SJCRH30 (cell line): ENCODE measurements around the gene SLC1A5. TPM values are rescaled to one million over a fixed set of nuclear protein-coding genes. Genes with fewer than 3 reads are reported as not detected.
"Not testable (repeated sequence)": the region's sequence is repeated elsewhere in the genome, so short reads cannot be mapped to it uniquely, and the experiment has no call there.

Experiments
- DNase-seq, 2 experiments: peaks; one replicate each; pipeline ENCODE4 v3.0.0-alpha.2; 2015 to 2020
- H3K27ac ChIP-seq: fragments of 250-450 bp; sonication (Bioruptor Pico); 2 replicates; pipeline ENCODE4 v1.5.1; 2020; ENCODE audit warnings: mild to moderate bottlenecking, moderate library complexity
- H3K27me3 ChIP-seq: fragments of 250-450 bp; sonication (Bioruptor Pico); 2 replicates; pipeline ENCODE4 v1.5.1; 2020; ENCODE audit warnings: mild to moderate bottlenecking, moderate library complexity
- H3K36me3 ChIP-seq: fragments of 250-450 bp; sonication (Bioruptor Pico); 2 replicates; pipeline ENCODE4 v1.5.1; 2020; ENCODE audit warnings: mild to moderate bottlenecking, moderate library complexity
- H3K4me1 ChIP-seq: fragments of 250-450 bp; sonication (Bioruptor Pico); 2 replicates; pipeline ENCODE4 v1.5.1; 2020; ENCODE audit warnings: mild to moderate bottlenecking, moderate library complexity
- H3K4me3 ChIP-seq: fragments of 250-450 bp; sonication (Bioruptor Pico); 2 replicates; pipeline ENCODE4 v1.5.1; 2020; ENCODE audit warnings: mild to moderate bottlenecking, moderate library complexity
- H3K9me3 ChIP-seq: fragments of 250-450 bp; sonication (Bioruptor Pico); replicated peaks from 2 replicates; pipeline ENCODE4 v1.5.1; 2020; ENCODE audit warnings: mild to moderate bottlenecking, moderate library complexity
- total RNA-seq: library from RNA; depleted of rRNA; stranded (reverse); fragments of >200 nt; shearing (Covaris generic); gene quantifications from 2 replicates; pipeline ENCODE4 v1.2.3, GENCODE V29; 2014; rRNA removed

The SLC1A5 gene
- total RNA-seq, result 66.3 and 71.6 TPM in 2 replicates

DNA sequence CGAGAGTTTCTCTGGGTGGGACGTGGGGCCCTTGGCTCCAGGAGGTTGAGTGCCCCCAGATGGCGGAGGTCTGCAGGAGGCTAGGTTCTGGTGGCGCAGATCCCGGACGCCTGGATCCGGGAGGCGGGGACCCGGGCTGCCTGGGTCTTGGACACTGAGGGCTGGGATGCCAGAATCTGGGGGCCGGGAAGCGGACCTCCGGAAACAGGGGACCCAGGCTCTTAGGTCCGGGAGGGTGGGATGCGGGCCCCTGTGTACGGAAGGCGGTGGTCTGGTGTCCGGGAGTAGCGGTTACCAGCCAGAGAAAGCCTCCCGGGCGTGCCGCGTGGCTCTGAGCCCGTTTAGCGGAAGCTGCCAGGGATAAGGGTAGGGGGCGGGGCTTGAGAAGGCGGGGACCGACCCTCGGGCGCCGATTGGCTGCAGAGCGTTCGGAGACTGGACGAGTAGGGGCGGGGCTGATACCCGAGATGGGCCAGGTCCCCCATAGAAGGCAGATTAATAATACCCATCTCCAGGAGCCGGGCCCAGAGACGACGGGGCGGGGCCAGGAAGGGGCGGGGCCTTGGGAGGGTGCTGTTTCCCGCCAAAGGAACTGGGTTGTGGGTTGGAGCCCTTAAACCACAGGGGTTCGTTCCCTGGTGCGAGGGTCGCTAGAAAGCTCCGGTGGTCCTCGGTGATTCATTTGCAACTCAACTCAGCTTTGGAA is at the start of gene SLC1A5:
Gene SLC1A5, minus strand, starts transcription at position 333 of the 706 bp plus-strand sequence. CDS start 629 bp downstream, outside the sequence.
- no peaks in the 10 kb centered on the region for H3K9me3 ChIP-seq
- H3K36me3 ChIP-seq, result peaks cover 7% of the 10 kb centered on the region
- DNase-seq, result peak; percentile 97
- H3K4me3 ChIP-seq, result peak within 1 kb of the TSS; percentile 68
- H3K27ac ChIP-seq, result peak within 1 kb of the TSS; percentile 88
- no peaks in the 10 kb centered on the region for H3K27me3 ChIP-seq
- peaks cover 30% of the 10 kb centered on the region for H3K4me1 ChIP-seq

DNA sequence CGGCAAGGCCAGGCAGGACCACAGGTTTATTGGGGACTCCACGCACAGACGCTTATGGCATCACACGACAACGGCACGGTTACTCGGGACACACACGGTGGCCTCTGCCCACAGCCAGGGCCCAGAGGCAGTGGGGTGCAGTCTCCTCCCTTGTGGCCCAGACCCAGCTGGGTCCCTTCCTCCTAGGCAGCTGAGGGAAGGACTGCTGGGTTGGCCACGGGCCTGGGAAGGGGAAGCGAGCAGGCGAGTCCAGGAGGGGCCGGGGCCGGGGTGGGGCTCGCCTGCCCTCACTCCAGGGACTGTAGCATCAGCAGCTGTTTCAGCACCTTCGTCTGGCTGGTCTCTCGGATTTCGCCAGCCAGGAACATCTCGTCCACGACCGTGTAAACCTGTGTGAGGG is 49.8 kb upstream of the SLC1A5 start:
- no peaks in the 10 kb centered on the region for H3K27me3 ChIP-seq
- no peak for DNase-seq
- H3K4me3 ChIP-seq, result no peak overlapping the region
- H3K27ac ChIP-seq, result no peak overlapping the region
- H3K36me3 ChIP-seq, result peaks cover 7% of the 10 kb centered on the region
- no peaks in the 10 kb centered on the region for H3K9me3 ChIP-seq
- no peaks in the 10 kb centered on the region for H3K4me1 ChIP-seq

DNA sequence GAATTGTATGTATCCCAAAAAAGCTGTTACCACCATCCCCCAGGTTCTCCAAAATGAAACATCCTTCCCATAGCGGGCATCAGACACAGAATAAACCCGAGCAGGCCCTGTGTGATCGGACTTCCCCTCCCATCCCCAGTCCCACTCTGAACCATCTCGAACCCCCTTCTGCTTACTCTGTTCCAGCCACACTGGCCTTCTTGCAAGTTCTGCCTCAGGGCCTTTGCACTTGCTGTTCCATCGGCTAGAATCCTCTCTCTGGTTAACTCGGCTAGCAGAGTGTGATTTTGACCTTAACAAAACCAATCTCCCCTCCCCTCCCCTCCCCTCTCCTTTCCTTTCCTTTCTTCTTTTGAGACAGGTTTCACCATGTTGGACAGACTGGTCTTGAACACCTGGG is 46.6 kb upstream of the SLC1A5 start:
- no peaks in the 10 kb centered on the region for H3K27me3 ChIP-seq
- DNase-seq, result no peak
- H3K9me3 ChIP-seq, result peaks cover 8% of the 10 kb centered on the region; the same call in 1 of the 2 replicates
- no peak overlapping the region for H3K4me3 ChIP-seq
- no peaks in the 10 kb centered on the region for H3K4me1 ChIP-seq
- 0 out of 2 replicates have a peak, but pooled peaks cover 3% of the 10 kb centered on the region for H3K36me3 ChIP-seq
- H3K27ac ChIP-seq, result no peak overlapping the region

DNA sequence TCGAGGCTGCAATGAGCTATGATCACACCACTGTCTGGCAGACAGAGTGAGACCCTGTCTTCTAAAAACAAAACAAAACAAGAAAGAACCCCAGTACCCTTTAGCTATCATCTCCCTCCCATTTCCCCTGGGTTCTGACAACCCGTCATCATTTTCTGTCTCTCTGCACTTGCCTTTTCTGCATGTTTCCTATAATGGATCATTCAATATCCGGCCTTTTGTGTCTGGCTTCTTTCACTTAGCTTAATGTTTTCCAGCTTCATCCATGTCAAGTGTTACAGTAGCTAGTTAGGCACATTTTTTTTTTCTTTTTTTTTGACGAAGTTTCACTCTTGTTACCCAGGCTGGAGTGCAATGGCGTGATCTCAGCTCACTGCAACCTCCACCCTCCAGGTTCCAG is 45.7 kb upstream of the SLC1A5 start:
- no peak overlapping the region for H3K4me3 ChIP-seq
- no peak overlapping the region for H3K27ac ChIP-seq
- peaks cover 8% of the 10 kb centered on the region; the same call in 1 of the 2 replicates for H3K9me3 ChIP-seq
- no peaks in the 10 kb centered on the region for H3K36me3 ChIP-seq
- peaks cover 5% of the 10 kb centered on the region; the same call in 1 of the 2 replicates for H3K4me1 ChIP-seq
- no peak for DNase-seq
- H3K27me3 ChIP-seq, result no peaks in the 10 kb centered on the region

GRCh38 chr19:46830864-46831263 is 42.5 kb upstream of the SLC1A5 start:
- H3K27me3 ChIP-seq, result no peaks in the 10 kb centered on the region
- no peak overlapping the region for H3K27ac ChIP-seq
- no peak for DNase-seq

DNA sequence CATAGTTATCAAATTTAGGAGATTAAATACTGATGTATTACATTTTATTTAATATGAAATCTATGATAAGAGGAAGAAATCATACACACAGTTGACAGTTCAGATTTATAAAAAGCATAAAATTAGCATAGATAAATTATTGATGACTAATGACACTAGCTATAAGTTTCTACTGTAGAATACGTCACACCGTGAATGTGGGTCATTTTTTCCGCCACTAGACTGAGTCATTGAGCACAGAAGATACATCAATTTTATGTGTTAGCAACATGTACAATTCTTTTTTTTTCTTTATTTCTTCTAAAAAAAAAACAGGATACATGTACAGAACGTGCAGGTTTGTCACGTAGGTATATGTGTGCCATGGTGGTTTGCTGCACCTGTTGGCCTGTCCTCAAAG is 40.1 kb upstream of the SLC1A5 start:
- Histone ChIP-seq H3K4me1 (peaks cover 20% of the 10 kb centered on the region), H3K27ac (no peak overlapping the region), H3K27me3 (no peaks in the 10 kb centered on the region), H3K36me3 (no peaks in the 10 kb centered on the region), H3K4me3 (no peak overlapping the region), H3K9me3 (peaks cover 8% of the 10 kb centered on the region; the same call in 1 of the 2 replicates)
- DNase-seq, result no peak

More at GRCh38 chr19:46830864-46831263, 42.5 kb upstream of the SLC1A5 start:
- Histone ChIP-seq H3K36me3 (no peaks in the 10 kb centered on the region), H3K9me3 (peaks cover 8% of the 10 kb centered on the region; the same call in 1 of the 2 replicates), H3K4me3 (no peak overlapping the region), H3K4me1 (peaks cover 17% of the 10 kb centered on the region)

DNA sequence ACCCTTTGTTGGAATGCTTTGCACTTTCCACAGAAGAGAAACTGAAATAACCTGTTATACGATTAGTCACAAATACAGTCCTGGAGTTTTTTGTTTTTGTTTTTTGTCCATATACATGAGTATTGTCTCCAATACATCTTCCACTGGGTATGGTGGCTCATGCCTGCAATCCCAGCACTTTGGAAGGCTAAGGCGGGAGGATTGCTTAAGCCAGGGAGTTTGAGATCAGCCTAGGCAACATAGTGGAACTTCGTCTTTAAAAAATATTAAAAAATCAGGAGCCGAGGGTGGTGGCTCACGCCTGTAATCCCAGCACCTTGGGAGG is 37.3 kb upstream of the SLC1A5 start:
- DNase-seq, result no peak
- Histone ChIP-seq H3K4me1 (peaks cover 37% of the 10 kb centered on the region), H3K27me3 (no peaks in the 10 kb centered on the region), H3K9me3 (peaks cover 2% of the 10 kb centered on the region; the same call in 1 of the 2 replicates), H3K27ac (no peak overlapping the region), H3K4me3 (no peak overlapping the region), H3K36me3 (no peaks in the 10 kb centered on the region)

GRCh38 chr19:46824890-46825730 is 36.7 kb upstream of the SLC1A5 start:
- H3K27me3 ChIP-seq, result no peaks in the 10 kb centered on the region
- H3K4me1 ChIP-seq, result peaks cover 41% of the 10 kb centered on the region
- no peak for DNase-seq
- H3K36me3 ChIP-seq, result no peaks in the 10 kb centered on the region
- H3K4me3 ChIP-seq, result no peak overlapping the region
- H3K9me3 ChIP-seq, result no peaks in the 10 kb centered on the region
- H3K27ac ChIP-seq, result no peak overlapping the region

GRCh38 chr19:46823049-46823448 is 34.7 kb upstream of the SLC1A5 start:
- no peaks in the 10 kb centered on the region for H3K27me3 ChIP-seq
- no peak overlapping the region for H3K27ac ChIP-seq
- H3K9me3 ChIP-seq, result no peaks in the 10 kb centered on the region
- DNase-seq, result no peak
- no peak overlapping the region for H3K4me3 ChIP-seq
- no peaks in the 10 kb centered on the region for H3K36me3 ChIP-seq
- H3K4me1 ChIP-seq, result peaks cover 27% of the 10 kb centered on the region

GRCh38 chr19:46822410-46822787 is 34.0 kb upstream of the SLC1A5 start:
- H3K27ac ChIP-seq, DNase-seq, H3K4me3 ChIP-seq, H3K9me3 ChIP-seq, H3K36me3 ChIP-seq, H3K27me3 ChIP-seq: not testable (repeated sequence)
- H3K4me1 ChIP-seq, result peaks cover 27% of the 10 kb centered on the region

- Histone ChIP-seq H3K4me3 (peak overlapping the region; percentile 30; the same call in 1 of the 2 replicates), H3K9me3 (no peaks in the 10 kb centered on the region), H3K27ac (no peak overlapping the region), H3K27me3 (no peaks in the 10 kb centered on the region), H3K36me3 (no peaks in the 10 kb centered on the region), H3K4me1 (peaks cover 24% of the 10 kb centered on the region)
- peak; percentile 78 for DNase-seq
These were observed 33.4 kb upstream of the SLC1A5 start for GRCh38 chr19:46821512-46822409.

DNA sequence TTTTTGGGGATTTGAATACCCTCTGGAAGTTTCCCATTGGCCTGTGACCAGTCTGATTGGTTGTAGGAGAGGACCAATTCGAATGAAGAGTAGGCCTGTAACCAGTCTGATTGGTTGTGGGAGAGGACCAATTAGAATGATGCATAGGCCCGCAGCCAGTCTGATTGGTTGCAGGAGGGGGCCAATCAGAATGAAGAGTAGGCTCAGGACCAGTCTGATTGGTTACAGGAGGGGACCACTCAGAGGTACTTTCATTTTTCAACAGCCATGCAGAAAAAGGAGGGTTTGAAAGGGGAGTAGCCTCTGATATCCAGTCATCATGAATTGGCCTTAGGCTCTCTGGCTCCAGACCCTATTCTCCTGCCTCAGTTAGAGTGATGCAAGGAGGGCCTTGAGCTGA is 30.4 kb upstream of the SLC1A5 start:
- H3K4me1 ChIP-seq, result peaks cover 21% of the 10 kb centered on the region
- DNase-seq, result peak; percentile 41 to 62
- no peaks in the 10 kb centered on the region for H3K36me3 ChIP-seq
- no peak overlapping the region for H3K27ac ChIP-seq
- no peaks in the 10 kb centered on the region for H3K27me3 ChIP-seq
- H3K4me3 ChIP-seq, result no peak overlapping the region
- H3K9me3 ChIP-seq, result no peaks in the 10 kb centered on the region

DNA sequence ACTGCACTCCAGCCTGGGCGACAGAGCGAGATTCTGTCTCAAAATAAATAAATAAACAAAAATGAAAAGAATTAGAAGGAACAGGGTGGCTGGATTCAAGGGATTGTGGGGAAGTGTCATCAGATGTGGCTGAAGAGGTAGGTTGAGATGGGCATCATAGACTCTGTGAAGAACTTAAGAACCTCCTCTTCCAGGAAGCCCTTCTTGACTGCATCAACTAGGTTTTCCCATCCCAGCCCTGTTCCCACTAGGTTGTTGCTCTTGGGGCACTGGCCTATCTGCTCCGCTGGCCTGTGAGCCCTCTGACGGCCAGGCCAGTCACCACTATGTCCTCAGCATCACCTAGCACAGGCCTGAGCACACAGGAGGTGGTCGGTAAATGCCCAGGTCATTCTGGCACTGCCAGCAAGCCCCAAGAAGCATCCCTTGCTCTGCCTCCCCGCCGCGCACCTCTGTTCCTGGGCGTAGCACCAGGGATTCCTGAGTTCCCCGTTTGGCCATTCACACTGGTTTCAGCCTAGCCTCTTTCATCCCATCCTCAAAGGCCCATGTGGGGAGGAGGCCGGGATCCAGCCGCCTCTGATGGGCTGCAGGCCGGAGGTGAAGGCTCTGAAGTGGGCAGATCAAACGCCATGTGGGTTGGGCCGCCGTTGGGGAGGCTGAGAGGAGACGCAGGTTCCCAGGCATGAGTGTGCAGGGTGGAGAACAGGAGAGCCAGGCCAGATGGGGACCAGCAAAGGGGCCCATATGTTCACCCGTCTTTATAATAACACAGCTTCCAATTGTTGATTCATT is 27.6 kb upstream of the SLC1A5 start:
- Histone ChIP-seq H3K27me3 (no peaks in the 10 kb centered on the region; the same call in 1 of the 2 replicates), H3K36me3 (no peaks in the 10 kb centered on the region), H3K9me3 (no peaks in the 10 kb centered on the region), H3K4me1 (peaks cover 8% of the 10 kb centered on the region), H3K4me3 (no peak overlapping the region), H3K27ac (no peak overlapping the region)
- no peak for DNase-seq
